A172 (cell line): ENCODE results near the gene LAG3. TPM values are rescaled to one million over a fixed set of nuclear protein-coding genes. Genes with fewer than 3 reads are reported as not detected.
A peak's percentile ranks its signal among the peaks of the same experiment; 100 is the strongest.

Experiments used
- DNase-seq: peaks from one replicate; pipeline ENCODE4 v3.0.0-alpha.2; 2015; ENCODE audit warnings: low spot score
- total RNA-seq: library from RNA; depleted of rRNA; stranded (reverse); fragments of >200 nt; shearing (Covaris generic); gene quantifications from 2 replicates; pipeline ENCODE4 v1.2.3, GENCODE V29; 2014

LAG3 gene
- total RNA-seq, 1 experiment from 2014 or later, result not detected

- no peak for DNase-seq
Measured at GRCh38 chr12:6772726-6773589, 638 bp downstream of the LAG3 start.

GRCh38 chr12:6773590-6774351 lies 1.5 kb downstream of the LAG3 start:
- DNase-seq, result no peak

- DNase-seq, result no peak
Measured at GRCh38 chr12:6774499-6775062, 2.3 kb downstream of the LAG3 start.

GRCh38 chr12:6775185-6776174 lies 3.2 kb downstream of the LAG3 start:
- DNase-seq, result no peak

- no peak for DNase-seq
Measured at GRCh38 chr12:6777386-6777785, 5.1 kb downstream of the LAG3 start.

- DNase-seq, result no peak
Measured at GRCh38 chr12:6778217-6778573, 5.9 kb downstream of the LAG3 start.

GRCh38 chr12:6778574-6779550 lies 6.5 kb downstream of the LAG3 start:
- DNase-seq, result peak; percentile 81

- DNase-seq, result no peak
Measured at GRCh38 chr12:6779708-6780432, 7.5 kb downstream of the LAG3 start.

- DNase-seq, result no peak
Measured at GRCh38 chr12:6780573-6780972, 8.3 kb downstream of the LAG3 start.

- no peak for DNase-seq
Measured at GRCh38 chr12:6782119-6782518, 9.8 kb downstream of the LAG3 start.

- no peak for DNase-seq
Measured at GRCh38 chr12:6782850-6783566, 10.7 kb downstream of the LAG3 start.

- no peak for DNase-seq
Measured at GRCh38 chr12:6783828-6784227, 11.5 kb downstream of the LAG3 start.

- no peak for DNase-seq
Measured at GRCh38 chr12:6784296-6784695, 12.0 kb downstream of the LAG3 start.

- no peak for DNase-seq
Measured at GRCh38 chr12:6784761-6785160, 12.4 kb downstream of the LAG3 start.

GRCh38 chr12:6786416-6787094 lies 14.2 kb downstream of the LAG3 start:
- DNase-seq, result no peak

- DNase-seq, result no peak
Measured at GRCh38 chr12:6787309-6787708, 15.0 kb downstream of the LAG3 start.

- no peak for DNase-seq
Measured at GRCh38 chr12:6788972-6789924, 16.9 kb downstream of the LAG3 start, which contains the start of gene CD4. Gene CD4 (plus strand): TSS chr12:6789528. CDS start chr12:6800139, 10,611 bp downstream.
